Measurements from ENCODE around the gene RIIAD1. TPM values are rescaled to one million over a fixed set of nuclear protein-coding genes. Genes with fewer than 3 reads are reported as not detected.
A peak's percentile ranks its signal among the peaks of the same experiment; 100 is the strongest.
"Not testable (repeated sequence)": the region's sequence is repeated elsewhere in the genome, so short reads cannot be mapped to it uniquely, and the experiment has no call there.

Gene RIIAD1
- polyA plus RNA-seq (ENCODE audit: insufficient read length in 3 of 3) = under 1 TPM in 1 of 3 donors, not detected in 2; 0.55 TPM
- long read RNA-seq, donor 1 = 0 reads
- long read RNA-seq, donor 2 = 0 reads
- long read RNA-seq, donor 3, partial matches to known transcripts = 0 of 1 reads
- long read RNA-seq, donor 3, other reads (novel, unspliced or antisense) = 0 of 1 reads
- long read RNA-seq, donor 4 = 0 reads
- long read RNA-seq, donor 5 = 0 reads
- long read RNA-seq, donor 6 = 0 reads
- long read RNA-seq, donor 7 = 0 reads
- long read RNA-seq, donor 8, partial matches to known transcripts = 84 of 189 reads
- long read RNA-seq, donor 8, other reads (novel, unspliced or antisense) = 105 of 189 reads
- long read RNA-seq, donor 9 = 0 reads
- long read RNA-seq, donor 10 = 0 reads
- long read RNA-seq, donor 11 = 0 reads
- long read RNA-seq, donor 12 = 0 reads
- long read RNA-seq, donor 13, partial matches to known transcripts = 130 of 229 reads
- long read RNA-seq, donor 13, other reads (novel, unspliced or antisense) = 98 of 229 reads
- long read RNA-seq, donor 14 = 0 reads
- long read RNA-seq, donor 15 = 0 reads
- long read RNA-seq, donor 16 = 0 reads

- no peak for DNase-seq (ENCODE audit: extremely low read depth in 1 of 11, low read depth in 9 of 11, low spot score in 4 of 11)
Observed at GRCh38 chr1:151720974-151721787, at the start of gene RIIAD1. Gene RIIAD1, plus strand, starts transcription at chr1:151721522. Its CDS starts 15 bp downstream, at chr1:151721537.

- DNase-seq (ENCODE audit: extremely low read depth in 1 of 11, low read depth in 9 of 11, low spot score in 4 of 11) = no peak
Observed at GRCh38 chr1:151673407-151673806, 47.9 kb upstream of the RIIAD1 start.

GRCh38 chr1:151680391-151680790 lies 40.9 kb upstream of the RIIAD1 start:
- DNase-seq (ENCODE audit: extremely low read depth in 1 of 11, low read depth in 9 of 11, low spot score in 4 of 11) = no peak

GRCh38 chr1:151680826-151681225 lies 40.5 kb upstream of the RIIAD1 start:
- DNase-seq (ENCODE audit: extremely low read depth in 1 of 11, low read depth in 9 of 11, low spot score in 4 of 11) = no peak

- no peak for DNase-seq (ENCODE audit: extremely low read depth in 1 of 11, low read depth in 9 of 11, low spot score in 4 of 11)
Observed at GRCh38 chr1:151681923-151682322, 39.4 kb upstream of the RIIAD1 start.

- not testable (repeated sequence) for DNase-seq (ENCODE audit: extremely low read depth in 1 of 11, low read depth in 9 of 11, low spot score in 4 of 11)
Observed at GRCh38 chr1:151682901-151683300, 38.4 kb upstream of the RIIAD1 start.

GRCh38 chr1:151684128-151684527 lies 37.2 kb upstream of the RIIAD1 start:
- no peak for DNase-seq (ENCODE audit: extremely low read depth in 1 of 11, low read depth in 9 of 11, low spot score in 4 of 11)

- DNase-seq (ENCODE audit: extremely low read depth in 1 of 11, low read depth in 9 of 11, low spot score in 4 of 11) = no peak
Observed at GRCh38 chr1:151686561-151686960, 34.8 kb upstream of the RIIAD1 start.

GRCh38 chr1:151689494-151689893 lies 31.8 kb upstream of the RIIAD1 start:
- no peak for DNase-seq (ENCODE audit: extremely low read depth in 1 of 11, low read depth in 9 of 11, low spot score in 4 of 11)

- no peak for DNase-seq (ENCODE audit: extremely low read depth in 1 of 11, low read depth in 9 of 11, low spot score in 4 of 11)
Observed at GRCh38 chr1:151692226-151692625, 29.1 kb upstream of the RIIAD1 start.

GRCh38 chr1:151693057-151693651 lies 28.2 kb upstream of the RIIAD1 start:
- DNase-seq (ENCODE audit: extremely low read depth in 1 of 11, low read depth in 9 of 11, low spot score in 4 of 11) = peak in 1 of 11 donors; percentile 17

GRCh38 chr1:151701515-151701914 lies 19.8 kb upstream of the RIIAD1 start:
- DNase-seq (ENCODE audit: extremely low read depth in 1 of 11, low read depth in 9 of 11, low spot score in 4 of 11) = no peak

- no peak for DNase-seq (ENCODE audit: extremely low read depth in 1 of 11, low read depth in 9 of 11, low spot score in 4 of 11)
Observed at GRCh38 chr1:151702936-151703335, 18.4 kb upstream of the RIIAD1 start.

GRCh38 chr1:151703813-151704212 lies 17.5 kb upstream of the RIIAD1 start:
- DNase-seq (ENCODE audit: extremely low read depth in 1 of 11, low read depth in 9 of 11, low spot score in 4 of 11) = no peak

GRCh38 chr1:151704246-151704645 lies 17.1 kb upstream of the RIIAD1 start:
- no peak for DNase-seq (ENCODE audit: extremely low read depth in 1 of 11, low read depth in 9 of 11, low spot score in 4 of 11)

- DNase-seq (ENCODE audit: extremely low read depth in 1 of 11, low read depth in 9 of 11, low spot score in 4 of 11) = no peak
Observed at GRCh38 chr1:151705146-151705545, 16.2 kb upstream of the RIIAD1 start.

GRCh38 chr1:151705753-151706463 lies 15.4 kb upstream of the RIIAD1 start:
- DNase-seq (ENCODE audit: extremely low read depth in 1 of 11, low read depth in 9 of 11, low spot score in 4 of 11) = no peak

GRCh38 chr1:151706464-151707415 lies 14.6 kb upstream of the RIIAD1 start:
- DNase-seq (ENCODE audit: extremely low read depth in 1 of 11, low read depth in 9 of 11, low spot score in 4 of 11) = no peak
